Astrocyte of the spinal cord (primary cell): ENCODE measurements around the gene LYSMD2.

Experiments
- DNase-seq: peaks from one replicate; pipeline ENCODE4 v3.0.0; 2011; ENCODE audit warnings: low read depth, low spot score
- H3K4me3 ChIP-seq: 2 replicates; pipeline ENCODE4 v1.5.1; 2011; ENCODE audit warnings: low read depth, mild to moderate bottlenecking, low read length, moderate library complexity
- in situ Hi-C: cut with HindIII; loops from 2 replicates; pipeline ENCODE4 v1.10.0; 2017; ENCODE audit warnings: low sequenced_read_pairs
- TF ChIP-seq, protein P1 (sequence below): IDR thresholded peaks from 2 replicates; pipeline ENCODE4 v1.5.1; 2012; ENCODE audit warnings: low read depth, mild to moderate bottlenecking, low read length, inconsistent platforms

The LYSMD2 gene

DNA sequence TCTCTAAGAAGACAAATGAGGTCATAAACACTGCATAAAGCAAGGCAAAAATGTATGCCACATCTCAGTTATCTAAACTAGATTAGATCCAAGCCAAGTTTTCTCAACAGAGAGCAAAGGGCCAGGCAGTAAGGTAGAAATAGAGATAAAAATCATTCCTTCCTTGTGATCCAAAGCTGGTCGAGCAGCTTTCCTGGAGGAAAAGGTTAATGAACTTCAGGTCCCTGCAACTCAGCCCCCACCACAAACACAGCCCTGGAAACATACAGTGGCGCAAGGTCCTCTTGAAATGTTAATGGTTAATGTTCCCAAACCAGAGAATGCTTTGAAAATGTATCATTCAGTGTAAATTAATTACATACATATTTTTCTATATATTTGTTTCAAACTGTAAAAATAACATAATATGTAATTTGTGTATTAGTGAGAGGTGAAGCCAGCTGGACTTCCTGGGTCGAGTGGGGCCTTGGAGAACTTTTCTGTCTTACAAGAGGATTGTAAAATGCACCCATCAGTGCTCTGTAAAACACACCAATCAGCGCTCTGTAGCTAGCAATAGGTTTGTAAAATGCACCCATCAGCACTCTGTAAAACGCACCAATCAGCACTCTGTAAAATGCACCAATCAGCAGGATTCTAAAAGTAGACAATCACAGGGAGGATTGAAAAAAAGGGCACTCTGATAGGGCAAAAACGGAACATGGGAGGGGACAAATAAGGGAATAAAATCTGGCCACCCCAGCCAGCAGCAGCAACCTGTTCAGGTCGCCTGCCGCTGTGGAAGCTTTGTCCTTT, 17.1 kb downstream of the LYSMD2 start:
- DNase-seq = no peak
- H3K4me3 ChIP-seq = no peak overlapping the region
- TF ChIP-seq, protein P1, sequence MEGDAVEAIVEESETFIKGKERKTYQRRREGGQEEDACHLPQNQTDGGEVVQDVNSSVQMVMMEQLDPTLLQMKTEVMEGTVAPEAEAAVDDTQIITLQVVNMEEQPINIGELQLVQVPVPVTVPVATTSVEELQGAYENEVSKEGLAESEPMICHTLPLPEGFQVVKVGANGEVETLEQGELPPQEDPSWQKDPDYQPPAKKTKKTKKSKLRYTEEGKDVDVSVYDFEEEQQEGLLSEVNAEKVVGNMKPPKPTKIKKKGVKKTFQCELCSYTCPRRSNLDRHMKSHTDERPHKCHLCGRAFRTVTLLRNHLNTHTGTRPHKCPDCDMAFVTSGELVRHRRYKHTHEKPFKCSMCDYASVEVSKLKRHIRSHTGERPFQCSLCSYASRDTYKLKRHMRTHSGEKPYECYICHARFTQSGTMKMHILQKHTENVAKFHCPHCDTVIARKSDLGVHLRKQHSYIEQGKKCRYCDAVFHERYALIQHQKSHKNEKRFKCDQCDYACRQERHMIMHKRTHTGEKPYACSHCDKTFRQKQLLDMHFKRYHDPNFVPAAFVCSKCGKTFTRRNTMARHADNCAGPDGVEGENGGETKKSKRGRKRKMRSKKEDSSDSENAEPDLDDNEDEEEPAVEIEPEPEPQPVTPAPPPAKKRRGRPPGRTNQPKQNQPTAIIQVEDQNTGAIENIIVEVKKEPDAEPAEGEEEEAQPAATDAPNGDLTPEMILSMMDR = no peak
- in situ Hi-C loops = no loop called here

DNA sequence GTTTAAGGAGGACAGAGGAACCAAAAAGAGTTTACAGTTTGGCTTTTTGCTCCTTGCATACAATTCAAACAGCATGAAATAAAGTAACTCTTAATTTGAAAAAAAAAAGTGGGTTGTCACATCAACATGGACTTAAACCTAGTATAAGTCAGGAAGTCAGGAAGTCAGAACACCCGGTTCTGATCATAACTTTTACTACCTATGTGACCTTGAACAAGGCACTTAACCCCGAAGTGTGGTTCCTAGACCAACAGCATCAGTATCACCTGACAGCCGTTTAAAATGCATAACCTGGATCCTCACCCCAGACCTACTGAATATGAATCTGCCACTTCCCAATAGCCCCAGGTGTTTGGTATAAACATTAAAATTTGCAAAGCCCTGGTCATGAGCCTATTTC, 18.7 kb downstream of the LYSMD2 start:
- in situ Hi-C loops = no loop called here
- no peak for DNase-seq
- TF ChIP-seq, protein P1 = no peak
- no peak overlapping the region for H3K4me3 ChIP-seq

DNA sequence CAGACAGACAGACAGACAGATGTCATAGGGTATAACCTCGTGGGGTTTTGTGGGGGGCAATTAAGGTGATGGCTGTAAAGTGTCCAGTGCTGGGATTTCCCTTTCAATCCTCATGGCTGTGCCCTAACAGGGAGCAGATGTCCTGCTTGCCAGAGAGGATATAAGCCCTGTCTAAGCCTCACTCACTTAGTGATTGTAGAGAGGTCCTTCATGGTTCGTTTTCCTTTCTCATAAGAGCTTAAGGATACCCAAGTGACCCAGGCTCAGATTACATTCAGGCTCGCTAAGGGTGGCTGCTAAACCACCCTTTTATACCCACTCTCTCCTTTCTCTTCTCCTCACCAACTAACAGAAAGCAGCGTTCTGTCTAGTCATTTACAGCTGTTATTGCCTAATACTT, 19.2 kb downstream of the LYSMD2 start:
- TF ChIP-seq, protein P1 = no peak
- in situ Hi-C loops = no loop called here
- H3K4me3 ChIP-seq = no peak overlapping the region

DNA sequence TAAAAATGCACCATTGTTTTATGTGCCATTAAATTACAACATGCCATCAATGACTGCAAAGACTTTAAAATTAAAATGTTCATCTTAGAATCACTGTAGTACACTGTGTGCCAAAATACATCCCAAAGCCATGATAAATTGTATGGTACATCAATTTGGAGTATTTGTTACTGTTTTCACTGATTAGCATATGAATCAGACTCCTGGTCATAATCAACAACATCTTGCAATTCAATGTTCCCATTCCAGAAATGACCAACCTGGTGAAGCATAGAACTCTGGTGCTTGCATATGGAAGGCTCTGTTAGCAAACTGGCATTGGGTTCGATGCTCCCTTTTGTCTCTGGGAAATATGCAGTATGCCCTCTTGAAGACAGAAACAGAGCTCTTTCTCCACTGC, 22.5 kb downstream of the LYSMD2 start:
- in situ Hi-C loops = no loop called here
- H3K4me3 ChIP-seq = no peak overlapping the region
- no peak for DNase-seq
- TF ChIP-seq, protein P1 = no peak

More for the DNA sequence above, 19.2 kb downstream of the LYSMD2 start:
- no peak for DNase-seq

DNA sequence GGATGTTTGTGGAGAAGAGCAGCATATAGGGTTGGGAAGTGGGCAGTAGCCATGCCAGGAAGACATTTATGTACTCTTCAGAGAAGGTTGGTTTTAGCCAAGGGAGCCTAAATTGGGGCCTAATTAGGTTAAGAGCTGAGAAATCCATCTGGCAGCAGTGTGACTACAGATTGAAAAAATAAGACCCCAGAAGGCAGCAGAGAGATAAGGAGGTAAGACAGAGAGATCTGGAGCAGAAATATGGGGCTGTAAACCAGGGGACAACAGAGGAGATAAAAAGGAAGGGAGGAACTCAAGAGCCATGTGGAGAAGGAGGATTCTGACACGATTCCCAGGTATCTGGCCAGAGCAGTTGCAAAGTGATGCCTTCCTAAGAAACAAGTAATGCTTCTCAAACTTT, 23.3 kb downstream of the LYSMD2 start:
- TF ChIP-seq, protein P1 = no peak
- DNase-seq = no peak
- in situ Hi-C loops = no loop called here
- H3K4me3 ChIP-seq = no peak overlapping the region

DNA sequence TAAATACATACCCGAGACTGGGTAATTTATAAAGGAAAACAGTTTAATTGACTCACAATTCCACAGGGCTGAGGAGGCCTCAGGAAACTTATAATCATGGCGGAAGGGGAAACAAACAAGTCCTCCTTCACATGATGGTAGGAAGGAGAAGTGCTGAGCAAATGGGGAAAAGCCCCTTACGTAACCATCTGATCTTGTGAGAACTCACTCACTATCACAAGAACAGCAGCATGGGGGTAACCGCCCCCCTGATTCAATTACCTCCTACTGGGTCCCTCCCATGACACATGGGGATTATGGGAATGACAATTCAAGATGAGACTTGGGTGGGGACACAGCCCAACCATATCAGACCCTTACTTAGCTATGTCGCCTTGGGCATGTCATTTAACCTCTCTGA, 28.4 kb downstream of the LYSMD2 start:
- H3K4me3 ChIP-seq = no peak overlapping the region
- in situ Hi-C loops = no loop called here
- TF ChIP-seq, protein P1 = no peak
- DNase-seq = no peak
